Activated CD4-positive, alpha-beta T cell treated with anti-CD3 and anti-CD28 coated beads, Interleukin-10, Interleukin-2, amounts not matched to agents 100 ng/mL and 50 ng/mL, durations not matched to agents 16 hours and 8 hours (primary cell): Measurements from ENCODE around the gene KCTD13.
"Not testable (repeated sequence)": the region's sequence is repeated elsewhere in the genome, so short reads cannot be mapped to it uniquely, and the experiment has no call there.

Experiments
- DNase-seq: peaks from one replicate; pipeline ENCODE4 v3.0.0-alpha.2; 2020

KCTD13 gene

DNA sequence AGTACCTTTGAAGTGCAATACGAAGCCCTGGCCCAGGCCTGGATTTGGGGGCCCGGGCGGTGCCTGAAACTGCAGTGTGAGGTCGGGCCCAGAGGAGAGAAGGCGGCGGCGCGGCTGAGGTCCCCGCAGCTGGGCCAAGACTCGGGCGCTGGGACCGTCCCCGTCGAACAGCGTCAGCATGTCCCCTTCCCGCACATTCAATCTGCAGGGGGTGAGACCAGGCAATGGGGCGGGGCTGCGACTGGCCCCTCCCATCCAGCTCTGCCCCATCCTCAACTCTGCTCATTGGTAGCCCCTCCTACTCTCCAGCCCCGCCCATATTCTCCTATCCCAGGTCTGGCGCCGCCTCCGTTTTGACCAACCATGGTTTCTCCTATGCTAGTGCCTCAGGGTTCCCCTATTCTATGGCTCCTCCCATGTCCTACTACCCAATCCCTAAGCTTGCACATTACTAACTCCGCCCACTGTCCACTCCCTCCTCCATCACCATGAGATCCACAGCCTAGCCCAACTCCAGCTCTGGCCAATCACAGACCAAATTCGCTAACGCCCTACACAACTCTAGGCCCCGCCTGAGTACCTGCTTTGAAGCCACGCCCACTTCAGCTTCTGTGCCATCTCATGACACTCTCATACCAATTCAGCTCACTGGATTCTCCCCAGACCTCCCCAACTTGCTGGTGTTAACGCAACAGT is 48.6 kb downstream of the KCTD13 start:
- peak; percentile 68 for DNase-seq

DNA sequence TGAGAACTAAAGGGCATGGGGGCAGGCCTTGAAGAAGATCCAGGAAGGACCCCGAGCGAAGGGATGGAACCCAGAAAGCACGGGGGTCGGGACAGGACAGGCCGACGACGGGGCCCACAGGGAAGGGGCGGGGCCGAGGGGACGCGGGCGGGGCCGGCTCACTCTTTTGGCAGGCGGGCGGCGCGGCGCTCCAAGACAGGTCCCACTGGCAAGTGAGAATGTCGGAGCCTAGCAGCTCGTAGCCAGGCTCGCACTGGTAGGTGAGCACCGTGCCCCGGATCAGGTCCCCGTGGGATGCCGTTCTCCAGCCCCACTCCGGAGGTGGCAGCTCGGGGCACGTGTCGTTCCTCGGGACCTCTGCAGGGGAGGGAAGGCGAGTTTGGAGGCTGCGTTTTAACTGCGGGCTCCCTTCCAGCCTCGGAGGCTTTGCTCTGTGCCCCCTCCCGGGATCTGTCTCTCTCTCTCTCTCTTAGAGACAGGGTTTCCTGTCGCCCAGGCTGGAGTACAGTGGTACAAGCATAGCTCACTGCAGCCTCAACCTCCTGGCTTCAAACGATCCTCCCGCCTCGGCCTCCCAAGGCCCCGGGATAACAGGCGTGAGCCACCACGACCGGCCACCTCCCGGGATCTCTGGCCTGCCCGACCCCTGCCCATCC is 49.3 kb downstream of the KCTD13 start:
- peak; percentile 19 for DNase-seq

DNA sequence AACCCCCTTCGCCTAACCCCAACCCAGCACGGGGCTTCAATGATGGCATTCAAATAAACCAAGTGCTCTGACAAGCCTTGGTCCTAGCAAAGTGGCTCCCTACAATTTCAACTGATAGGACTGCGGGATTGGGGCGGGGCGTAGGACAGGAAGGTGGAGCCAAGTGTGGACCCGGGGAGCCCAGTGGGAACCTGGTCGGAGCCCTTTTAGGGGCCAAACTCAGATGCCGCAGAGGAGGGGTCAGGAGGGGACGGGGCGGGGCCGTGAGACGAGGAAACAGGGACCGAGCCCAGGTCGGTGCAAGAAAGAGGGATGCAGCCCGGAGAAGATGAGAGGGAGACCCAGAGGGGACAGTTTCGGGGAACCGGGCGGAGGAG is 49.8 kb downstream of the KCTD13 start:
- DNase-seq = no peak

DNA sequence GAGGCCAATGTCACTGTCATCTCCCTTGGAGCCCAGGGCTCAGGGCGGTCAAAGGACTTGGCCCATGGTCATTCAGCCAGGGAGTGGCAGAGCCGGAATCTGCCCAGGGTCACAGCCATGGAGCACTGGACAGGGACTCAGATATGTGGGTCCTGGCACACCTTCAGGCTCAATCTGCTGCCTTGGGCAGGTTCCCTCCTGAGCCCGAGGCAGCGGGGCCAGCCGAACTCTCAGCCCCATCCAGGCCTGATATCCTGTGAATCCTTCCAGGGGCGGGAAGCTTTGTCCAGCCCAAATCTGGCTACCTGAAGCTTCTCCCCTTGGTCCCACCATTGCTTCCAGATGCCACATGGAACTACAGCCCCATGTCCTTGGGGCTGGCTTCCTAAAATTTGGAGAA is 50.8 kb downstream of the KCTD13 start:
- DNase-seq = no peak

DNA sequence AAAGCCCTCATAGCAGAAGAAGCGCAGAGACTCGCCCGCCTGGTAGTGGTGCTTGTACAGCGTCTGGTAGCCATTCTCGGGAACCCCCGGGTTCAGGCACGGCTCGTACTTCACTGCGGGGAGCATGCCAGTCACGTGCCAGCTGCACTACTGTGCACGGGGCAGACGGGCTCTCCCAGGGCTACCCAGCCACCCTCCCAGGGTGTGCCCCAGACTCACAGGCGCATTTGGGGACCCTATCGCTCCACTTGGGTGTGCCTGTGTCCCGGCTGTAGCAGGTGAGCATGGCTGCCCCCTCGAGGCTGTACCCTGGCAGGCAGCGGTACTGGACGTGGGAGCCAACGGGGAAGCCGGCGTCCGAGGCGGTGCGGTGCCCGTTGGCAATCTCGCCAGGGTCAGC is 52.7 kb downstream of the KCTD13 start:
- no peak for DNase-seq

DNA sequence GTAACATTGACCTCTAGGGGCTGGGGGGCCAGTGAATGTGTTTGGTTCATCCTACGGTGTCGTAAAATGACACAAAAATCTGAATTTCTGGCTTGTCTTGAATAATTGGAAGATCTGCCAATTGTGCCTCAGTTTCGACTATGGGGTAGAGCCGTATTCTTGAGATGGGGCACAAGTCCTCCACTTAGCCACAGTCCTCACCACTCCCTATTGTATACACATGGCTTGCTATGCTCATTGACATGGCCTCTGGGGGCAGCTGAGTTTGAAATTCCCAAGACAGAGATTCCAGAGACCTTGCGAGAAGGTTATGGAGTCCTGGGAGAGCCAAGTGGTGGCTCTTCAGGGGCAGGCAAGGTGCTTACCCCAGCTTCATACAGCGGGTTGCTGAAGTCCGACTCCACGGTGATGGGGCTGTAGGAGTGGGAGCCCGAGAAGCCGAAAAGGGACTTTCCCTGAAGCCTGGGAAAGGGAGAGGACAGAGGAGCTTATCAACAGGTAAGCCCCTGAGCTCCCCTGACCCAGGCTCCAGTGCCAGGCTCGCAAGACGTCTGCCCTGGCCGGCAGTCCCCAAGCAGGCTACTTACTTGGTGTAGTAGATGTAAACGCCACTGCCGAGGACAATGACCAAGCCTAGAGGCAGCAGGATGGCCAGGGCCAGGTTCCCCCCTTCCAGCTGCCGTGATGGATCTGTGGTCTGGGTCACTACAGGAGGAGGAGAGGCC is 54.0 kb downstream of the KCTD13 start:
- DNase-seq = no peak

DNA sequence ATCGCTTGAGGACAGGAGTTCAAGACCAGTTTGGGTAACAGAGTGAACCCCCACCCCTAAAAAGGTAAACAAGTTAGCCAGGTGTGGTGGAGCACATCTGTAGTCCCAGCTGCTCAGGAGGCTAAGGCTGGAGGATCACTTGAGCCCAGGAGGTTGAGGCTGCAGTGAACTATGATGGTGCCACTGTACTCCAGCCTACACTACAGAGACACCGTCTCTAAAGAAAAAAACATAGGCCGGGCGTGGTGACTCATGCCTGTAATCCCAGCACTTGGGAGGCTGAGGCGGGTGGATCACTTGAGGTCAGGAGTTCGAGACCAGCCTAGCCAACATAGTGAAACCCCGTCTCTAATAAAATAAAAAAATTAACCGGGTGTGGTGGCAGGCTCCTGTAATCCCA is 57.0 kb downstream of the KCTD13 start:
- not testable (repeated sequence) for DNase-seq

DNA sequence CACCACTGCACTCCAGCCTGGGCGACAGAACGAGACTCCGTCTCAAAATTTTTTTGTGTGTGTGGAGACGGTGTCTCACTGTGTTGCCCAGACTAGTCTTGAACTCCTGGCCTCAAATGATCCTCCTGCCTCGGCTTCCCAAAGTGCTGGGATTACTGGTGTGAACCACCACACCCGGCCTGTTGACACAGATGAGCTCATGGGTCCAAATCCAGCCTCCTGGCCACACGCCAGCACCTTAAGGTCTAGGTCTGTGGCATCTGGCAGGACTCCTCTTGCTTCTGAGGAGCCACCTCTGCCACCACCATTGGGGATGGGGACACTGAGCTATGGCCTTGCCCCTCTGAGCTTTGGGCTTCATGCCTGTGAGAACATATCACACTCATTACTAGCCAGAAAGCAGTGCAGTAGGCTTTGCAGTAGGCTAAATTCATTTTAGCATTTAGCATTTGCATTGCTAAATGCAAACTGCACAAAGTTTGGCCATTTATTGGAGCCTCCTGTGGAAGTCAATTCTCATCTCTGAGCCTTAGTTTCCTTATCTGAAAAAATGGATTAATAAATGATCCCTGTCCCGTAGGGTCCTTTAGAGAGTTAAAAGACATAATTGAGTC is 57.5 kb downstream of the KCTD13 start:
- DNase-seq = no peak

DNA sequence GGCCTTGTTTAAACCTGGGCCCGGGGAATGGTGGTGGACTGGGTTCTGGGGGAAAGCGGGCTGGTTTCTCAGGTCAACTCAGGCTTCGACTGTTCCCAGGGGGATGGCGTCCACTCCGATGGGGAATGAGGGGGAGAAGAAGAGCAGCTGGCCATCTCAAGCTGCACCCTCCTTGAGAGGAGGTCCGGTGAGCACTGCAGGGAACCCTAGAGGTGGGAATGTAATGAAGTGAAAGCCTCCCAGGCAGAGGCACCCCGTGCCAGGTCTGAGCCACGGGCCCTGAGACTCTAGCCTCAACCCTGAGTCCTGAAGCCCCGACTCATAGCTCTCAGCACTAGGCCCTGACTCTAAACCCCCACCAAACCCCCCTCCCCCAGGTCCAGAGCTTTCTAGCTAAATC is 61.8 kb downstream of the KCTD13 start:
- DNase-seq = no peak

DNA sequence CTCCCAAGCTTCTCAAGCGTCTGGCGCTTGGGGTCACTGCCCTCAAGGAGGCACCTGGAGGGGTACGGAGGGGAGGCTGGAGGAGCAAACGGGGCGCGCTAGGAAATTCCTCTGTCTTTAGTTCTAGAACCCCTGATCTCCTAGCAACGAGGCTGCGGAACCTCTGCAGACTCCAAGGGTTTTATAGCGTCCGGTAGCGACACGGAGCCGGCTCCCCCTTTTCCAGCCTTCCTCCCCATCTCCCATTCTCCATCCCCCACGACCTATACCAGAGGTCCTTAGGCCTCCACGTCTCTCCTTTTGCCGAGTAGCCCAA is 62.4 kb downstream of the KCTD13 start:
- no peak for DNase-seq

DNA sequence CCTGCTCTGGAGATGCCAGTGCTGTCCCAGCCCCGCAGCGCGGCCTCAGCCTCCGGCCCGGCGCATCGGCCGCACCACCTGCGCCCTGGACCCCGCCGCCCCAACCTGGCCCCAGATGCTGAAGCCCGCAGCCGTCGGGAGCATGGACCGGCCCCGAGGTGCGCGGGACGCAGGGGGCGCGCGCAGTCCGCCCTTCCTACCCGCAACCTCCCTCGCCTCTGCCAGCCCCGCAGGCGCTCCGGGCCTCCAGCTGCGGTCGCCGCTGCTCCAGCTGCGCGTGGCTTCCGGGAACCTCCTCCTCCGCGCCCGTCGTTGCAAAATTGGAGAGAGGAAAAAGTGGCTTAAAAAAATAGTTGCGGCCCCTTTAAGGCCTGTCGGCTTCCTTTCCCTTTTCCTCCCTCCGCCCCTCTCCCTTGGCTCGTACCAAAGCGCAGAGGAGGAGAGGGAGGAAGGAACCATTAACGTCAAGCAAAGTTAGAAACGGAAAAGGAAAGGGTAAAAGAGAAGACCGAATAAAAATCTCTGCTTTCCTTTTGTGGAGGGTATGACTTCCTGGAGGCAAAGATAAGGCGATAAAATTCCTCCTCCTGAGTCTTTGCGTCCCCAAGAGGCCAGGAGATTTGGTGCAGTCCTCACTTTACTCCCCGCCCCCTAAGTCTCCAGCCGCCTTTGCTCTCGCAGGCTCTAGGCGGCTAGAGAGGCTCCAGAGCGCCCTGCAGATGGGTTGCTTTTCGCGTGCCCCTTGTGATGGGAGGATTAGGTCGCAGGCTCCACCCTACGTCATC is 63.0 kb downstream of the KCTD13 start, which contains the start of gene CDIPT:
TSS of gene CDIPT (minus strand) at position 343 of the 785 bp plus-strand sequence. CDS start 369 bp downstream, outside the sequence.
- peak; percentile 97 for DNase-seq

DNA sequence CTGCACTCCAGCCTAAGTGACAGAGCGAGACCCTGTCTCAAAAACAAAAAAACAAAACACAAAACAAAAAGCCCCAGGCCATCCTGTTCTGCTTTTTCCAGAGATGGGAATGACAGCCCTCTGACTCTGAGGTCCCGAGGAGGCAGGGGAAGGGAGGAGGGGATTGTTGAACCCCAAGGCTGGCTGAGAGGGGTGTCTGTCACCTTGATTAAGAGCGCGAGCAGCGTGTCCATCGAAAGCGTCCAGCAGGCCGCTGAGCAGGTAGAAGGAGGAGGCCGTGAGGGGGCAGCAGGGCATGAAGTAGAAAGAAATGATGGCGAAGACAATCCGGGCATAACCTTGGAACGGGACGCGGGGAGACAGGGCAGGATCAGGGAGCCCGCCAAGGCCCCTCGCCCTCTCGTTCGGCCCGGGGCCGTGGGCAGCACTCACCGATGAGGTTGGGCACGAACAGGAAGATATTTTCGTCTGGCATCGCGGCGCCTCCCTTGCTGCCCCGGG is 63.6 kb downstream of the KCTD13 start:
- no peak for DNase-seq

DNA sequence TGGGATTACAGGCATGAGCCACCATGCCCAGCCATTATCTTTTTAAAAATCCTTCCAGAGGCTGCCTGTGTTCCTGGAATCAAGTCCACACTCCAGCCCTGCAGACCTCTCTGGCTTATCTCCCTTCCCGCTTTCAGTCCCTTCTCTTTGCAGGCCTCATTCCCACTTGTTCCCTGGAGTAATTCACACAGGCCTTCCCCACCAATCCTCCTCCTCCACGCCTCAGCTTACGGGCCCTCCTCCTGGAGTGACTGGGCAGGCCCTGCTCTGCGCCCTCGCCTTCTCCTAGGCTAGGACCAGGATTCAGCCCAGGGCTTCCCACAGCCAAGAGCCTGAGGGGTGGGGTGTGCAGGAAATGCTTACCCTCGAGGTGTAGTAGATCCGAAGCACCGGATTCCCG is 65.8 kb downstream of the KCTD13 start:
- DNase-seq = no peak

DNA sequence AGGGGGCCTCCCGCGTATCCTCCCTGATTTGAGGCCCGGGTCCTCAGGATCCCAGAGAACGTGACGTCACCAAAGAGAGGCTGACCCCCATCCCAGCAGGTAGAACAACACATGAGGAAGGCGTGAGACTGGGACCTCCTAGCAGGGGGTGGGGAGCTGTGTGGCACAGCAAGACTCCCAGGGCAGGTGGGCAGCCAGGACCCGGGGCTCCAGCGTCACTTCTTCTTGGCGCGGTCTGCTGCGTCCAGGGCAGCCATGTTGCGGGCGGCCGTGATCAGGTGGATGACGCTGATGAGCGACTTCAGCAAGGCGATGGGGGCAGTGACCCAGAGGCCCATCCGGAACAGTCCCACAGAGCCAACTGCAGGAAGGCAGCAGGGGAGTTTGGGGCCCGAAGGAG is 67.1 kb downstream of the KCTD13 start:
- no peak for DNase-seq

DNA sequence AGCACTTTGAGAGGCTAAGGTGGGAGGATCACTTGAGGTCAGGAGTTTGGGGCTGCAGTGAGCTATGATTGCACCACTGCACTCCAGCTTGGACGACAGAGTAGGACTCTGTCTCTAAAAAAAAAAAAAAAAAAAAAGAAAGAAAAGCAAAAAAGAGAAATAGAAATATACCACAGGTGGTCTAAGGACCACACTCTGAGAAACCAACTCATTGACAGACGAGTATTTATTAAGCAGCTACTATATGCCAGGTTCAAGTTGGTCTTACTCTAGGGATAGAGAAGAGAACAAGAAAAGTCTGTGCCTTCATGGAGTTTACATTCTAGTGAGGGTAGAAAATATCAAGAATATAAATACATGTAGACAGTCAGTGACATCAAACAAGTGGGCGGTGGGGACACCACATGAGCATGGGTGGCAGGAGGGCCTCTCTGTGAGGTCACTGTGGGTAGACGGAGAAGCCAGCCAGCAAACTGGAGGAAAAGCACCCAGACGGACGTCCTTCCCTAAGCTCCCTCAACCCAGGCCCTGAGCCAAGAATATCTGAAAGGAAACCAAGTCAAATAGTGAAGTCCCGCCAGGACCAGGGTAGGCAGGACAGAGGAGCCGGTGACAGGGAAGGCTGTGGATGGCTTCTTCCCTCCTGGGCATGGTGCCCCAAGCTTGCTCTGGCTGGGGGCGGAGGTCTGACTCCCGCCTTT is 67.7 kb downstream of the KCTD13 start:
- no peak for DNase-seq

DNA sequence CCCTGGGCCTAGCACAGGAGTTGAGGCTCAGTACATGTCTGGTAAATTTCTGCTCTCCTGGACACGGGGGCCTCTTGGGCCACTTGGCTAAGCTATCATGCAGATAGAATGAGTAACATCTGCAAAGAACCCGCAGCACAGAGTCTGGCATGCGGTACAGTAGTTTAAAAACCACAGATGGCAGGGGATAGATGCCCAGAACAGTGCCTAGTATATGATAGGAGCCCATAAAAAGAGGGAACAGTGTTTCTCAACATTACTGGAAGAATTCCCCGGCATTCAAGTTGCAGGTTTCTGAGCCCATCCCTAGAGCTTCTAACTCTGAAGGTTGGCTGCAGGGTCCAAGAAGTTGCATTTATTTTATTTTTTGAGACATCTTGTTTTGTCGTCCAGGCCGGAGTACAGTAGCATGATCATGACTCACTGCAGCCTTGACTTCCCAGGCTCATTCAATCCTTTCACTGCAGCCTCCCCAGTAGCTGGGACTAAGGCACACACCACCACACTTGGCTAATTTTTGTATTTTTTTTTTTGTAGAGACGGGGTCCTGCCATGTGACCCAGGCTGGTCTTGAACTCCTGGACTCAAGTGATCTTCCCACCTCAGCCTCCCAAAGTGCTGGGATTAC is 68.8 kb downstream of the KCTD13 start:
- no peak for DNase-seq
